Esophagus muscularis mucosa (tissue), 3 donors: ENCODE data around the gene C2CD4D.

Experiments
- CTCF ChIP-seq, 3 experiments: fragments of 200-600 bp in 2 of 3; fragments of 450-650 bp in 1 of 3; sonication (generic) in 2 of 3; IDR thresholded peaks; one replicate each; pipeline ENCODE4 v1.5.1; 2017 to 2019; ENCODE audit warnings: antibody characterized with exemption in 3 of 3, mild to moderate bottlenecking in 2 of 3, moderate library complexity in 1 of 3
- POLR2AphosphoS5 ChIP-seq, 2 donors: sonication (generic); formaldehyde crosslinking; IDR thresholded peaks; one replicate each; pipeline ENCODE4 v1.6.1; 2017; ENCODE audit warnings: antibody characterized with exemption in 2 of 2

DNA sequence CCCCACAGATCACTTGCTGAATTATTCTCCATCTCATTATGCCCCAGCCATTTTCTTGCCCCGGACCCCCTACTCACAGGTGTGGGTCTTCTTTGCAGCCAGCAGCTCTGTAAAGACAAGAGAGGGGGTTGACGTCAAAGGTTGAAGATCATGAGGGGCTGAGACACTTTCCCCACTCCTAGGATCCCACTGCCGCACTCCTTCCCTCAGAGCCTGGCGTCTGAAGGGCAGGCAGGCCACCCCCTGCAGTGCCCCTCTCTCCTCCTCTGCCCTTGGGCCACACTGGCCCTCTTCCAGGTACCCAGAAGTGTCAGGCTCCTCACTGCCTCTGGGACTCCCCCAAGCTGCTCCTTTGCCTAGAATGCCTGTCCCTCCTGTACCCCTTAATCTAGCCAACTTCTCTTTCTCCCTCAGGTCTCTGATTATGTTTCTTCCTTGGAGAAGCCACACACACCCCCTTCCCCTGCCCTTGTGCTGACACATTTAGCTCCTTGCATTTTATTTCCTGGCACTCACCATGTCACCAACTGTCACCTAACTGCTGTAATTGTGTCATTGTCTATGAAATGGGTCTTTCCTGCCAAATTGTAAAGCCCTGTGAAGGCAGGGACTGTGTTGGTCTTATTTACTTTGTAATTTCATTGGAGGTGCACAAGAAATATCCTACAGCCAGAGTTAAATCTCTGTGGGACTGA, 10.1 kb downstream of the C2CD4D start:
- TF ChIP-seq CTCF (IDR thresholded peaks at IDR 0.05) (no peak), POLR2AphosphoS5 (IDR thresholded peaks at IDR 0.05) (no peak)
